ENCODE measurements around the gene SERTAD3.
"Not testable (repeated sequence)": the region's sequence is repeated elsewhere in the genome, so short reads cannot be mapped to it uniquely, and the experiment has no call there.

SERTAD3 gene

GRCh38 chr19:40444000-40444824 is at the start of gene SERTAD3:
TSS of gene SERTAD3 (minus strand) at chr19:40444335. CDS start at chr19:40442080, 2,255 bp downstream.
- DNase-seq (ENCODE audit: low read depth, low spot score), result no peak

GRCh38 chr19:40493778-40494177 is 49.6 kb upstream of the SERTAD3 start:
- no peak overlapping the region for H3K27ac ChIP-seq
- DNase-seq (ENCODE audit: low read depth, low spot score), result no peak

More at GRCh38 chr19:40444000-40444824, at the start of gene SERTAD3:
- H3K27ac ChIP-seq, result peak within 1 kb of the TSS; percentile 90

GRCh38 chr19:40492274-40492673 is 48.1 kb upstream of the SERTAD3 start:
- no peak overlapping the region for H3K27ac ChIP-seq
- no peak for DNase-seq (ENCODE audit: low read depth, low spot score)

GRCh38 chr19:40489882-40490230 is 45.7 kb upstream of the SERTAD3 start:
- DNase-seq (ENCODE audit: low read depth, low spot score), result no peak
- H3K27ac ChIP-seq, result no peak overlapping the region

GRCh38 chr19:40486017-40486416 is 41.9 kb upstream of the SERTAD3 start:
- DNase-seq (ENCODE audit: low read depth, low spot score), result no peak
- H3K27ac ChIP-seq, result no peak overlapping the region

- not testable (repeated sequence) for DNase-seq (ENCODE audit: low read depth, low spot score); H3K27ac ChIP-seq
Measured at GRCh38 chr19:40475878-40476644, 31.9 kb upstream of the SERTAD3 start.

- no peak overlapping the region for H3K27ac ChIP-seq
- DNase-seq (ENCODE audit: low read depth, low spot score), result no peak
Measured at GRCh38 chr19:40474737-40475136, 30.6 kb upstream of the SERTAD3 start.

- no peak for DNase-seq (ENCODE audit: low read depth, low spot score)
Measured at GRCh38 chr19:40472516-40472915, 28.4 kb upstream of the SERTAD3 start.

GRCh38 chr19:40471111-40471510 is 27.0 kb upstream of the SERTAD3 start:
- no peak overlapping the region for H3K27ac ChIP-seq
- DNase-seq (ENCODE audit: low read depth, low spot score), result no peak

More at GRCh38 chr19:40472516-40472915, 28.4 kb upstream of the SERTAD3 start:
- no peak overlapping the region for H3K27ac ChIP-seq

- no peak for DNase-seq (ENCODE audit: low read depth, low spot score)
Measured at GRCh38 chr19:40469011-40469410, 24.9 kb upstream of the SERTAD3 start.

GRCh38 chr19:40466985-40467734 is 23.0 kb upstream of the SERTAD3 start, which contains the start of gene SPTBN4:
TSS of gene SPTBN4 (plus strand) at chr19:40467001. CDS start at chr19:40472622, 5,621 bp downstream.
- no peak for DNase-seq (ENCODE audit: low read depth, low spot score)
- peak within 1 kb of the TSS; percentile 97 for H3K27ac ChIP-seq

More at GRCh38 chr19:40469011-40469410, 24.9 kb upstream of the SERTAD3 start:
- H3K27ac ChIP-seq, result no peak overlapping the region

GRCh38 chr19:40466219-40466984 is 22.3 kb upstream of the SERTAD3 start:
- H3K27ac ChIP-seq, result peak overlapping the region; percentile 97
- no peak for DNase-seq (ENCODE audit: low read depth, low spot score)

GRCh38 chr19:40465557-40466218 is 21.6 kb upstream of the SERTAD3 start, which contains the start of gene BLVRB:
TSS of gene BLVRB (minus strand) at chr19:40465745. CDS start at chr19:40465688, 57 bp downstream.
- H3K27ac ChIP-seq, result peak within 1 kb of the TSS; percentile 97
- peak; percentile 92 for DNase-seq (ENCODE audit: low read depth, low spot score)

- H3K27ac ChIP-seq, result peak overlapping the region; percentile 97
- DNase-seq (ENCODE audit: low read depth, low spot score), result no peak
Measured at GRCh38 chr19:40465025-40465556, 21.0 kb upstream of the SERTAD3 start.

GRCh38 chr19:40464059-40465024 is 20.2 kb upstream of the SERTAD3 start:
- peak; percentile 64 for DNase-seq (ENCODE audit: low read depth, low spot score)
- H3K27ac ChIP-seq, result peak overlapping the region; percentile 97

GRCh38 chr19:40463587-40464037 is 19.5 kb upstream of the SERTAD3 start:
- peak overlapping the region; percentile 97 for H3K27ac ChIP-seq
- not testable (repeated sequence) for DNase-seq (ENCODE audit: low read depth, low spot score)

- no peak for DNase-seq (ENCODE audit: low read depth, low spot score)
- H3K27ac ChIP-seq, result no peak overlapping the region
Measured at GRCh38 chr19:40461669-40462221, 17.6 kb upstream of the SERTAD3 start.
